ENCODE results near the gene MAP9.

DNA sequence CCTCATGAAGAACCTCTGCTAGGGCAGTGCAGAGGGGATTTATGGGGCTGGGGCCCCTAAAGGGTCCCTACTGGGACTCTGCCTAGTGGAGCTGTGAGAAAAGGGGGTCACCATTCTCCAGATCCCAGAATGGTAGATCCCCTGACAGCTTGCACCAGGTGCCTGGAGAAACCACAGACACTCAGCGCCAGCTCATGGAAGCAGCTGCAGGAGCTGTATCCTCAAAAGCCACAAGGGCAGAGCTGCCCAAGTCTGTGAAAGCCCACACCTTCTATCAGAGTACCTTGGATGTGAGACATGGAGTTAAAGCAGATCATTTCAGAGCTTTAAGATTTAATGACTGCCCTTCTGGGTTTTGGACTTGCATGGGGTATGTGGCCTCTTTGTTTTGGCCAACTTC is 38.6 kb downstream of the MAP9 start:
- no peak for TF ChIP-seq FOSL2 (IDR thresholded peaks at IDR 0.05; ENCODE audit: borderline replicate concordance, low read depth)
- TF ChIP-seq, protein P1, sequence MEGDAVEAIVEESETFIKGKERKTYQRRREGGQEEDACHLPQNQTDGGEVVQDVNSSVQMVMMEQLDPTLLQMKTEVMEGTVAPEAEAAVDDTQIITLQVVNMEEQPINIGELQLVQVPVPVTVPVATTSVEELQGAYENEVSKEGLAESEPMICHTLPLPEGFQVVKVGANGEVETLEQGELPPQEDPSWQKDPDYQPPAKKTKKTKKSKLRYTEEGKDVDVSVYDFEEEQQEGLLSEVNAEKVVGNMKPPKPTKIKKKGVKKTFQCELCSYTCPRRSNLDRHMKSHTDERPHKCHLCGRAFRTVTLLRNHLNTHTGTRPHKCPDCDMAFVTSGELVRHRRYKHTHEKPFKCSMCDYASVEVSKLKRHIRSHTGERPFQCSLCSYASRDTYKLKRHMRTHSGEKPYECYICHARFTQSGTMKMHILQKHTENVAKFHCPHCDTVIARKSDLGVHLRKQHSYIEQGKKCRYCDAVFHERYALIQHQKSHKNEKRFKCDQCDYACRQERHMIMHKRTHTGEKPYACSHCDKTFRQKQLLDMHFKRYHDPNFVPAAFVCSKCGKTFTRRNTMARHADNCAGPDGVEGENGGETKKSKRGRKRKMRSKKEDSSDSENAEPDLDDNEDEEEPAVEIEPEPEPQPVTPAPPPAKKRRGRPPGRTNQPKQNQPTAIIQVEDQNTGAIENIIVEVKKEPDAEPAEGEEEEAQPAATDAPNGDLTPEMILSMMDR (IDR thresholded peaks at IDR 0.05), result no peak
- TF ChIP-seq YY1 (IDR thresholded peaks at IDR 0.05; ENCODE audit: low read depth), result no peak
- no peak for TF ChIP-seq POLR2AphosphoS5 (IDR thresholded peaks at IDR 0.05; ENCODE audit: low read depth, low read length)
- TF ChIP-seq, protein P2, sequence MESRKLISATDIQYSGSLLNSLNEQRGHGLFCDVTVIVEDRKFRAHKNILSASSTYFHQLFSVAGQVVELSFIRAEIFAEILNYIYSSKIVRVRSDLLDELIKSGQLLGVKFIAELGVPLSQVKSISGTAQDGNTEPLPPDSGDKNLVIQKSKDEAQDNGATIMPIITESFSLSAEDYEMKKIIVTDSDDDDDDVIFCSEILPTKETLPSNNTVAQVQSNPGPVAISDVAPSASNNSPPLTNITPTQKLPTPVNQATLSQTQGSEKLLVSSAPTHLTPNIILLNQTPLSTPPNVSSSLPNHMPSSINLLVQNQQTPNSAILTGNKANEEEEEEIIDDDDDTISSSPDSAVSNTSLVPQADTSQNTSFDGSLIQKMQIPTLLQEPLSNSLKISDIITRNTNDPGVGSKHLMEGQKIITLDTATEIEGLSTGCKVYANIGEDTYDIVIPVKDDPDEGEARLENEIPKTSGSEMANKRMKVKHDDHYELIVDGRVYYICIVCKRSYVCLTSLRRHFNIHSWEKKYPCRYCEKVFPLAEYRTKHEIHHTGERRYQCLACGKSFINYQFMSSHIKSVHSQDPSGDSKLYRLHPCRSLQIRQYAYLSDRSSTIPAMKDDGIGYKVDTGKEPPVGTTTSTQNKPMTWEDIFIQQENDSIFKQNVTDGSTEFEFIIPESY (IDR thresholded peaks at IDR 0.05; ENCODE audit: borderline replicate concordance, low read depth), result no peak
- no peak for TF ChIP-seq SMC3 (IDR thresholded peaks at IDR 0.05; ENCODE audit: low read depth, low read length)
- no peak for TF ChIP-seq SIN3A (IDR thresholded peaks at IDR 0.05; ENCODE audit: borderline replicate concordance, low read depth, low read length)
- no peak for TF ChIP-seq MXI1 (IDR thresholded peaks at IDR 0.05; ENCODE audit: low read depth, low read length)
- TF ChIP-seq TCF12 (IDR thresholded peaks at IDR 0.05), result no peak
- no peak for TF ChIP-seq NFIC (IDR thresholded peaks at IDR 0.05; ENCODE audit: borderline replicate concordance)
